ENCODE data around the gene SAMD4A.
"Not testable (repeated sequence)": the region's sequence is repeated elsewhere in the genome, so short reads cannot be mapped to it uniquely, and the experiment has no call there.

SAMD4A gene

DNA sequence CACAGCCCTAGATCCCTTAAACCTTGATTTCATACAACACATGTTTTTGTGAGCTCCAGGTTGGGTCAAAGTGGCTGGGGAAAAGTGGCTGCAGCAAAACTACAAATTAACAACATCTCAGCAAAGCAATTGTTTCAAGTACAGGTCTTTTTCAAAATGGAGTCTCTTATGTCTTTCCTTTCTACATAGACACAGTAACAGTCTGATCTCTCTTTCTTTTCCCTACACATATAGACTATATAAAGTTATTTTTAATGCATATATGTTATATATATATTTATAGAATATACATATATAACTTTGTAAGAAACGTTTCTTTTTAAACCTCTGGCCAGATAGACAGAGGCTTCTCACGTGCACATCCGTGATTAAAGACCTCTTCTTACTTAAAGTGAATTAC lies 186.5 kb downstream of the SAMD4A start:
- H3K27ac Mint-ChIP-seq; H3K9me3 Mint-ChIP-seq (ENCODE audit: low read depth); H3K27me3 Mint-ChIP-seq; H3K36me3 Mint-ChIP-seq; H3K4me3 Mint-ChIP-seq: not testable (repeated sequence)
- H3K4me1 Mint-ChIP-seq (ENCODE audit: low read depth) = peaks cover 13% of the 10 kb centered on the region

DNA sequence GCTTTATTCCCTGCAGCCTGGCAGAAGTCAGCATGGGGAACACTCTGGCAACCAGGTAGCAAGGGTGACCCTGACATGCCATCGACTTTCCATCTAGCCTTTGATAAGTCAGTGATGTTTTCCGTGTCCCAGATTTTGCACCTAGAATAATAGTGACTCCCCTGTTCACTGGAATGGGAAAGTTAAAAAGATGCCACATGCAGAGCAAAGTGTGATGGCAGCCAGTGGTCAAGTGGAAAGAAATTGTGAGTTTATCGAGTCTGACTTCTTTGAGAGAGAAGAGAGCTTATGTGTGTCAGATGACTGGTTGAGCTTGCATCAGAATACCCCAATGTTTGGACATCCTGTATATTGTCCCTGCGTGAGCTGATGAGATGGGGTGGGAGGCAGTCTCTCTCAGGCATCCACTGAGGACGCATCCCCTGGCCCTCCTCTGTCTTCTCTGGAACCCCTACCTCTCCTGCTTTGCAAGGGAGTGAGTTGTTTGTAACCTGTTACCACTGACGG lies 187.2 kb downstream of the SAMD4A start:
- H3K4me1 Mint-ChIP-seq (ENCODE audit: low read depth) = peaks cover 13% of the 10 kb centered on the region

DNA sequence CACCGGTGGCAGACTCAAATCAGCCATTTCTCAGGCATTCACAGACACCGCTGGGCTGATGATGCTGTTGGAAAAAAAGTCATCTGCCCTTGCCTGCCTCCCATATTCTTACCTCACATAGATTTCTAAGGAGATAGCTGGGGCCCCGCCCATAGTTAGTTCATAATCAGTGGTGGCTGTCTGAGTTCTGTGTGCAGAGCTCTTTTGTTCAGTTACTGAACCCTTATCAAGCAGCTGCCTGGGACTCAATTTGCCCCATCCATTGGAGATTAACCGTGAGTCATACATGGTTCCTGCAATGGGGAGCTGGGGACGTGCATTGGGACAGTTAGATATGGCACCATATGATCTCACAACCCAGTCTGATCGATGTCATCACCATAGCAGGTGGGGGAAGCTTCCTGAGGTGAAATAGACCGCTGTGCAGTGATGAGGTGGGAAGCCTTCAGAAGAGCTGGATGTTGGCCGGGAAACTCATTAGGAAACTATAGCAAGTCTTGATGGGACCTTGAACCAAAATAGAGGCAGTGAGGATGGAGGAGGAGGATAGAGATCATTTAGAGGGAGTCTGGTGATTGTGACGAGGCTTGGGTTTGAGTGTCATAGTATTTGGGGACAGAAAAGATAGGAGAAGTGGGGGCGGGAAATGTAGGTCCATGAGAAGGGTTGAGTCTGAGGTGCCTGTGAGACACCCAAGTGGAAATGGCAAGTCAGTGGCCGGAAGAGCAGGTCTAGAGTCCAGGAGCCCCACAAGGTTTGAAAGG lies 187.9 kb downstream of the SAMD4A start:
- Mint-ChIP-seq H3K4me3 (no peak overlapping the region), H3K9me3 (ENCODE audit: low read depth) (no peaks in the 10 kb centered on the region), H3K27ac (no peak overlapping the region)

More for the DNA sequence above, 187.2 kb downstream of the SAMD4A start:
- Mint-ChIP-seq H3K27ac (no peak overlapping the region), H3K9me3 (ENCODE audit: low read depth) (no peaks in the 10 kb centered on the region), H3K27me3 (peaks cover 5% of the 10 kb centered on the region), H3K4me3 (no peak overlapping the region), H3K36me3 (peaks cover 3% of the 10 kb centered on the region)

DNA sequence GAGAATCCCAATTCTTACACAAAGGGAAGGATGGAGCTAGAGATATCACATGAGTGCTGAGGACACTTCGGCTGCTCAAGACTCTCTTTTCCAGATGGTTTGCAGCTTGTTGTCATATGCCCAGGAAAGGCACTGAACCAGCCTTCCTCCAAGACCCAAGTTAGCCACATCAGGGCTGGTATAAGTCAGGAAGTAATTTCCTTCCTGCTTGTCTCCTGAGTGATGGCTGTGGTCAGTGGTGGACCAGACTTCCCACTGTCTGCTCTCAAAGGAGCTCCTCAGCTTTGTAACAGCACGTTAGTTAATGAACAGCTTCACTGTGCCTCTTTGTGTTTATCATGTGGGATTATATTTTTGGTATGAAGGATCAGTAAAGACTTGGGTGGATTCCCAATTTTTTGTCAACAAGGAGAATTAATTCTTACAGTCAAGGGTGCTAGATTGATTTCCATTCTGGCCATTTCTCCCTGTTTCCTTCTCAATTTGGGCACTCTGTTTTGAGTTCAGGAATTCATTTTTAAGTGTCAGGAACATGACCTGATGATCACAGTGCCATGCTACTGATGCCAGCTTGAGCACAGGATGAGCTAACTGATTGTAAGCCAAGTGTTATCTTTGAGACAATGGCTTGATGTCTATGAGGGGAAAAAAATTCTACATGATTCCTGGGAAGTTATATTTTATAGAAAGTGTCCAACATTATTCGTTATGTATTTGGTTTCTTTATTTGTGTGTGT lies 189.9 kb downstream of the SAMD4A start:
- Mint-ChIP-seq H3K27ac (no peak overlapping the region), H3K27me3 (peaks cover 5% of the 10 kb centered on the region), H3K4me3 (no peak overlapping the region), H3K36me3 (no peaks in the 10 kb centered on the region), H3K9me3 (ENCODE audit: low read depth) (no peaks in the 10 kb centered on the region), H3K4me1 (ENCODE audit: low read depth) (peaks cover 15% of the 10 kb centered on the region)

More for the DNA sequence above, 187.9 kb downstream of the SAMD4A start:
- peaks cover 3% of the 10 kb centered on the region for H3K36me3 Mint-ChIP-seq
- H3K27me3 Mint-ChIP-seq = peaks cover 5% of the 10 kb centered on the region
- peaks cover 13% of the 10 kb centered on the region for H3K4me1 Mint-ChIP-seq (ENCODE audit: low read depth)

DNA sequence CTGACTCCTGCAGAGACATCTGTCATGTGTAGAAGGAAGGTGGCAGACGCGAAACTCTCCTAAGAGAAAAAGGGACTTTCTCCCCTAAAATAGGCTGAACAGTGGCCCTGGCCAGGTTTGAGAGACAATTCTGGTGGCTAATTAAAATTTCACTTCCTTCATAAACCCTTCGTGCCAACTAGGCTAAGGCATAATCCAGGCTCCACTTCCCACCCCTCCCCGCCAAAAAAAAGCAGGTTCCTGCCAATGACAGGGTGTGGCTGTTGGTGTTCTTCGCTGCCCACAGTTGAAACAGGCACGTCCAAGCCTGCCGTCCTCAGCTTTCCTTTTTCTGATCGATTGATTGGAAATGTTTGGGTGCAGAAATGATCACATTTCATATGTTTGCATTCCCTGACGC lies 191.1 kb downstream of the SAMD4A start:
- Mint-ChIP-seq H3K4me3 (no peak overlapping the region), H3K9me3 (ENCODE audit: low read depth) (no peaks in the 10 kb centered on the region), H3K4me1 (ENCODE audit: low read depth) (peaks cover 22% of the 10 kb centered on the region), H3K36me3 (peaks cover 2% of the 10 kb centered on the region), H3K27ac (no peak overlapping the region), H3K27me3 (peaks cover 5% of the 10 kb centered on the region)

DNA sequence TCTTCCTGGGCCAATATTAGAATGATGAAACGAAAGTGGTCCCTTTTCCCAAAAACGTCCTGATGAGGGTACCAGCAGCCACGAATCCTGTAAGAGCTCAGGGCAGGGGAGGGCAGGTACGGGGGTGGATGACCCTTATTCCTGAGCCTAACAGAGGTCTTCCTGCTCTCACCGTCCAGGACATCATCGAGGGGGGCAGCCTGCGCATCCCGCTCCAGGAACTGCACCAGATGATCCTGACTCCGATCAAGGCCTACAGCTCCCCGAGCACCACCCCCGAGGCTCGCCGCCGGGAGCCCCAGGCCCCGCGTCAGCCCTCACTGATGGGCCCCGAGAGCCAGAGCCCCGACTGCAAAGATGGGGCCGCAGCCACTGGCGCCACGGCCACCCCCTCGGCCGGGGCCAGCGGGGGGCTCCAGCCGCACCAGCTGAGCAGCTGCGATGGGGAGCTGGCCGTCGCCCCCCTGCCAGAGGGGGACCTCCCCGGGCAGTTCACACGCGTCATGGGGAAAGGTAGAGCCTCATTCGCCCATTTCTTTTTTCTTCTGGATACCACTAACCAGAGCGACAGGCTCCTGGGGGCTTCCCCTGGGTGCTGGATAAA lies 193.2 kb downstream of the SAMD4A start:
- peaks cover 10% of the 10 kb centered on the region for H3K27me3 Mint-ChIP-seq
- no peak overlapping the region for H3K4me3 Mint-ChIP-seq
- H3K27ac Mint-ChIP-seq = no peak overlapping the region
- no peaks in the 10 kb centered on the region for H3K9me3 Mint-ChIP-seq (ENCODE audit: low read depth)
- peaks cover 22% of the 10 kb centered on the region for H3K4me1 Mint-ChIP-seq (ENCODE audit: low read depth)
- H3K36me3 Mint-ChIP-seq = peaks cover 3% of the 10 kb centered on the region

DNA sequence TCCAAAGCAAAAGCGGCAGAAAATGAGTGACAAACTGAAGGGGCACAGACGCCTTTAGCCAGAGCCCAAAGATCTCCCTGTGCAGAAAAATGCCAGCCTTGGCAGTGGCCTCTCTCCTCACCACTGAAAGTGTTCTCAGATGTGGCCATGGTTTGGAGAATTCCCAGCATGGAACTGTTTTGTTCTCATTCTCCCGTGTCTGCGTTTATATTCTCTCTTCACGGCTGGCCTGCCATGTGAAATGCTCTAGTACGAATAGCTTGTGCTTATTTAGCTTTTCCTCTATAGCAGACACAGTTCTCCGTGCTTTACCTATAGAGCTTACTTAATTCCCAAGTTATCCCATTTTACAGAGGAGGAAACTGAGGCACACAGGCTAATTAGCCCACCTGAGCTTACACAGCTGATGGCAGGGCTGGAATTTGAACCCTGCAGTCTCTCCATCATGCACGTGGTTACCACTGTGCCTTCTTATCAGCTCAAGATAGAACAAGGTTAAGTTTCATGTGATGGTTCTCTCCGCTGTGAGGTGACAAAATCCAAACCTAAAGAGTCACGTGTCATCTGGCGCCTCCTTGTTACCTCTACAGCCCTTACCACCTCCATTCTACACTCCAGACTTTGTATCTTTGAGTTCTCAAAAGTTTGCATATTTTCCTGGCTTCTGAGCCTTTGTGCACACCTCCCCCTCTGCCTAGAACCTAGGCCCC lies 194.1 kb downstream of the SAMD4A start:
- no peak overlapping the region for H3K27ac Mint-ChIP-seq
- H3K27me3 Mint-ChIP-seq = peaks cover 10% of the 10 kb centered on the region
- H3K4me1 Mint-ChIP-seq (ENCODE audit: low read depth) = peaks cover 22% of the 10 kb centered on the region
- no peak overlapping the region for H3K4me3 Mint-ChIP-seq
- peaks cover 3% of the 10 kb centered on the region for H3K36me3 Mint-ChIP-seq
- no peaks in the 10 kb centered on the region for H3K9me3 Mint-ChIP-seq (ENCODE audit: low read depth)

DNA sequence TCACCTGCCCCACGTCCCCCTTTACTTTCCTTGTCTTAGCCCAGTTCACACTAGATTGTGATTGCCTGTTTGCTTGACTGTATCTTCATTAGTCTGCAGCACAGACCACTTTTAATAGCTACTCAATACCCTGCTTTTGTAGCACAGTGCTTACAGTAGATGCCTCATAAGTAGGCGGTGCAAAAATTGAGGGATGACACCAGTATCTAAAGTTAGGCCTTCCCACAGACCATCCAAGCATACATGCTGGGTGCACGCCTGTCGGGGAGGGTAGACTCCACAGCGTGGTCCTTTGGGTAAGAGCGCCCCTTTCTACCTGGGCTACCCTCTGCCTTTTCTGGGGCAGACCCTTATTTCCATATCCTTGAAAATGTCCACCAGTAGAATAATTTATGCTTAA lies 194.9 kb downstream of the SAMD4A start:
- Mint-ChIP-seq H3K9me3 (ENCODE audit: low read depth) (no peaks in the 10 kb centered on the region), H3K4me1 (ENCODE audit: low read depth) (peaks cover 18% of the 10 kb centered on the region), H3K27ac (no peak overlapping the region)

DNA sequence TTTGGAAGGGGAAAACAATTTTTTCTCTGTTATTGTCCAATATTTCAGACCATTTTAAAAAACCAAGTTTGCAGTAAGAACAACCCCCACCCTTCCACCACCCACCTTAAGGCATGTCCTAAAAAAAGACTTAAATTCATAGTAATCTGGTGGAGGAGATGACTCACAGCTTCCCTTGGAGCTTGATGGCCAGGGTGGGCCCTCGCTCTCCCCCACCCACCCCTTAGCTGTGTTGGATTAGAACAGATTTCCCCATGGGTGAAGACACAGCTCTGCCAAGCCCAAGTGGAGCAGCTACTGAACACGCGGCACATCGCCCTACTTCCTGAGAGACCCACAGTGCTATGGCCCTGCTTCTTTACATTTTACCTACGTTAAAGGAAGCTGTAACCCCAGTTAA lies 195.4 kb downstream of the SAMD4A start:
- H3K4me3 Mint-ChIP-seq = no peak overlapping the region
- H3K27ac Mint-ChIP-seq = no peak overlapping the region
- H3K4me1 Mint-ChIP-seq (ENCODE audit: low read depth) = peaks cover 14% of the 10 kb centered on the region
- H3K36me3 Mint-ChIP-seq = peaks cover 3% of the 10 kb centered on the region
- no peaks in the 10 kb centered on the region for H3K9me3 Mint-ChIP-seq (ENCODE audit: low read depth)
- H3K27me3 Mint-ChIP-seq = peaks cover 5% of the 10 kb centered on the region

More for the DNA sequence above, 194.9 kb downstream of the SAMD4A start:
- Mint-ChIP-seq H3K27me3 (peaks cover 8% of the 10 kb centered on the region), H3K4me3 (no peak overlapping the region), H3K36me3 (peaks cover 3% of the 10 kb centered on the region)

DNA sequence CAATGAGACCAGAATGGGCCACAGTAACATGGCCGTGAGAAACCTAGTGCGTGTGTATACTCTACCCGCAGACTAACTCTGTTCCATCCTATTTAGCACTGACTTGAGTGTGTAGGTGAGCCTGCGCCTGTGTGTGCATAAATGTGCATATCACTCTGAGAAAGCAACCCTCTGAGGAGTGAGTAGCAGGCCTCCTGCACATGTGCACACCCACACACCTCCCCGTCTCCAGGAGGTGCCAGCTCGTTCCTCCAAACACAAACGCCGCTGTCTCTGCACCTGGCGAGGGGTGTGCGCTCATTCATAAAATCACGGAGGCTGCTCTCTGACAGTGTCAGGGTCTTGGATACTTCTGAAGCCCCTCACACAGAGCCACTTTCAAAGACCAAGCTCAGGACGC lies 196.8 kb downstream of the SAMD4A start:
- Mint-ChIP-seq H3K36me3 (peaks cover 4% of the 10 kb centered on the region), H3K4me1 (ENCODE audit: low read depth) (peaks cover 9% of the 10 kb centered on the region), H3K9me3 (ENCODE audit: low read depth) (no peaks in the 10 kb centered on the region), H3K4me3 (no peak overlapping the region), H3K27ac (no peak overlapping the region), H3K27me3 (peaks cover 5% of the 10 kb centered on the region)

DNA sequence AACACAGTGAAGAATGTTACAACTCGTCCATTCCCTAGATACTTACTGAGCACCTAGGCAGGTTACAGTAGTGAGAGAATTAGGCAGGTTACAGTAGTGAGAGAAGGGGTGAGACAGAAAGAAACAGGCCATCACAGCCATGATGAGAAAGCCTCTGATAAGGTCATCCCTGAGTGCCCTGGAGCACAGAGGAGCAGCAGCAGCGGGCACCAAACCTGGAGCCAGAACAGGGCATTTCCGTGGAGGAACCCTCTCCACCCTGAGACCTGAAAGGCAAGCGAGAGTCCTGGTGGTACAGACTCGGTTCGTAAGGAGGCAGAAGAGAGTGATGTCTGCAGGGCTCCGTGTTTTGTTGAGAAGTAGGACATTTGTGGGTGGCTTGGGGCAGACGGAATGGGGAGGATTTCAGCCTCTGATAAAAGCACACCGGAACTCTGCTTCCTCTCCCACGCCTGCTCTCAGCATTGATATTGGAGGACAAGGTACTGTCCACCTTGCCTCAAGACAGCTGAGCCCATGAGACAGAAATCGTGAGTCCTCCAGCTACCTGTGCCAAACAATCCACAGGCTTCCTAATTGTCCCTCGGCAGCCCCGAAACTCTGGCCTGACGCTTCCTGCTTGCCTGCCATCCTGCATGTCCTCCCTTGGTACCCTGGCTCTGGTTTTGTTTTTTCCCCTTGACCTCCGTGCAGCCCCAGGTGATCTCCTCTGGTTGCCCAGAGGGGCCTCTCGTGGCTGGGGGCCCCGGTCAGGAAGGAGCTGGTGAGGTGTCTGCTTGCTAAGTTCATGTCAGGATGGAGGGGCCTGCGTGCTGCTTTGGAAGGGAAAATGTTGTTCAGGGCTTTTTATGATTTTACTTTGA lies 199.6 kb downstream of the SAMD4A start:
- H3K4me3 Mint-ChIP-seq = no peak overlapping the region
- H3K9me3 Mint-ChIP-seq (ENCODE audit: low read depth) = no peaks in the 10 kb centered on the region
- peaks cover 5% of the 10 kb centered on the region for H3K27me3 Mint-ChIP-seq
- peaks cover 7% of the 10 kb centered on the region for H3K36me3 Mint-ChIP-seq
- H3K4me1 Mint-ChIP-seq (ENCODE audit: low read depth) = peaks cover 9% of the 10 kb centered on the region
- H3K27ac Mint-ChIP-seq = no peak overlapping the region

DNA sequence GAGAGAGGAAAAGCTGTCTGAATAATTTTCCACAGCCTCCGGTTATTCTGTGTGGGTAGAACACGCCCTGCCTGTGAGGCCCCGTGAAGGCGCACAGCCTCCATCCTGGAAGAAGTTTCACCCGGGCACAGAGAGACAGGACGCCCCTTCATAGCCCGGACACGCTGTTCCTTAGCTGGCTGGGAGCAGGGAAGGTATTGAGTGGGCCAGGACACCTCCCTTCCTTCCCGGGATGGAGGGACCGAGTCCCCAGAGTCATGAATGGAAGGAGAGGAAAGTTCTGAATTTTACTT lies 200.2 kb downstream of the SAMD4A start:
- H3K4me1 Mint-ChIP-seq (ENCODE audit: low read depth) = peaks cover 7% of the 10 kb centered on the region
- H3K9me3 Mint-ChIP-seq (ENCODE audit: low read depth) = no peaks in the 10 kb centered on the region
- no peak overlapping the region for H3K4me3 Mint-ChIP-seq
- H3K27me3 Mint-ChIP-seq = peaks cover 5% of the 10 kb centered on the region
- H3K36me3 Mint-ChIP-seq = peaks cover 7% of the 10 kb centered on the region
- H3K27ac Mint-ChIP-seq = no peak overlapping the region

DNA sequence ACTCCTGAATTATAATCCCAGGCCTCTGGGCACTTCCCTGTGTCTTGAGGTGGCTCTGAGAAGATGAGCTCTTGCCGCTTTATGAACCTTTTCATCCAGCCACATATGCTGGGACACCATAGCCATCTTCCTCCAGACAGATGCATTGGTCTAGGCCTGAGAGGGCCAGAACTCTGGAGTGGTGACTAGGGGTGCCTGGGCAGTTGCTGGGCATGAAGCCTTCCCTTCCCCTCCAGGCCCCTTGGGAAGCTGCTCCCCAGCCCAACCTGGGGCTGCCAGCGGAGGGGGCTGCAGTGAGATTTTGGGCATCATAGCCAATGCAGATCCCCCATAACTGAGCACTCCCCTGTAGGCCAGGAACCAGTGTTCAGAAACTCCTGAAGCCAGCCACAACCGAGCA lies 200.5 kb downstream of the SAMD4A start:
- Mint-ChIP-seq H3K27me3 (peaks cover 5% of the 10 kb centered on the region), H3K9me3 (ENCODE audit: low read depth) (no peaks in the 10 kb centered on the region), H3K4me1 (ENCODE audit: low read depth) (peaks cover 7% of the 10 kb centered on the region), H3K36me3 (peaks cover 5% of the 10 kb centered on the region), H3K4me3 (no peak overlapping the region), H3K27ac (no peak overlapping the region)

DNA sequence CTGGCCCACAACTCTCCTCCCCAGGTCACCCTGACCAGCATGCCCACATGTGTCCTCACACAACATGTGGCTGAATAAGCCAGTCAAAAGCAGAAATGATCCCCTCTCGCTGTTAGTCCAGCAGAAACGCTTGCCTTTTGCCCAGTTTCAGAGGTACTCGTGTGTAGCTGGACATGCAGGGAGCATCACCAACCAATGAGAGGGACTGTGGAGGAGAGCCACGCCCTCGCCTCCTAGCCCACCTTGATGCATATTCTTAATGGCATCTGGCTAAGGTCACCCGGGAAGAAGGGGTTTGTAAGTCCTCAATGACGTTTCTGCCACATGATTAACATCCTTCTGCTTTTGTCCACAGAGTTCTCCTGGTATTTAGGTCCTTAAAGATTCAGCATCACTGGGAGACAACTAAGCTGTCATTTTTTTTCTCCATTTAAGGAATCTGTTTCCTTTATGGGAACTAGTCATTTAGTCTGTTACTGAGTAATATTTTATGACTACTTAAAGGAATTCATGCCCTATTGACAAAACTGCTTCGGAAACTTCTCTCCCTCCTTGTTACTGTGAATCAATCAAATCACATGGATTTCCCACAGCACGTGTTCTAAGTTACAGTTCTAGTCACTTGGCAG lies 201.7 kb downstream of the SAMD4A start:
- Mint-ChIP-seq H3K4me1 (ENCODE audit: low read depth) (peaks cover 17% of the 10 kb centered on the region), H3K4me3 (no peak overlapping the region), H3K9me3 (ENCODE audit: low read depth) (no peaks in the 10 kb centered on the region), H3K27ac (no peak overlapping the region), H3K36me3 (peaks cover 5% of the 10 kb centered on the region), H3K27me3 (peaks cover 5% of the 10 kb centered on the region)
